ENCODE data around the gene FAM168A. TPM values are rescaled to one million over a fixed set of nuclear protein-coding genes. Genes with fewer than 3 reads are reported as not detected.

Gene FAM168A
- total and polyA plus RNA-seq, 4 donors = 4.8 to 14.6 (median 9.1) TPM

DNA sequence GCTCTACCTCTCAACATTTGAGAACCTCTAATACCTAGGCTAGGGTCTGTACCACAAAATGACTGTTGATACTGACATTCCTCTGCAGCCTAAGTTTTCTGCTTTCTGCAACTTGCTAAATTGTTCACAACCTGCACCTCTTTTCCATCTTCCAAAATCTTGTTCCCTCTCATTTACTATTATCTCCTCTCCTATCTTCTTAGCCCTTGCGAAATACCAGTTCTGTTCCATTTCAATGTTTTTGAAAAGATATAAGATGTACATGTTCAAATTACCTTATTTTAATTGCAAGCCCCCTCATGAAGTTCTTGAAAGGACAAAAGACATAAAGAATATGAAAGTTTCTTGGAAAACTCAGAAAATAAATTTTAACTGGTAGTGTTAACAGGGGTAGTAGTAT, 72.3 kb downstream of the FAM168A start:
- DNase-seq (ENCODE audit: low spot score) = no peak
- Histone ChIP-seq H3K4me1 (ENCODE audit: control insufficient read depth in 4 of 4, insufficient read depth in 4 of 4, low read length in 3 of 4) (peaks cover 0 to 21% (median 10%) of the 10 kb centered on the region in 4 donors), H3K9me3 (ENCODE audit: control insufficient read depth in 4 of 4, low read length in 3 of 4) (no peaks in the 10 kb centered on the region), H3K27me3 (ENCODE audit: control insufficient read depth in 4 of 4, insufficient read depth in 4 of 4, low read length in 3 of 4) (no peaks in the 10 kb centered on the region), H3K4me3 (ENCODE audit: low read depth in 1 of 3, low read length in 3 of 3) (no peak overlapping the region), H3K27ac (ENCODE audit: low read depth in 1 of 2, low read length in 2 of 2) (no peak overlapping the region), H3K36me3 (ENCODE audit: control insufficient read depth in 4 of 4, insufficient read depth in 3 of 4, low read depth in 1 of 4, low read length in 3 of 4) (no peaks in the 10 kb centered on the region), H3K9ac (ENCODE audit: low read depth in 1 of 2, low read length in 2 of 2) (no peak overlapping the region)
- WGBS = 99% methylated on average over 1 of the region's 1 CpG
- TF ChIP-seq, protein P1, sequence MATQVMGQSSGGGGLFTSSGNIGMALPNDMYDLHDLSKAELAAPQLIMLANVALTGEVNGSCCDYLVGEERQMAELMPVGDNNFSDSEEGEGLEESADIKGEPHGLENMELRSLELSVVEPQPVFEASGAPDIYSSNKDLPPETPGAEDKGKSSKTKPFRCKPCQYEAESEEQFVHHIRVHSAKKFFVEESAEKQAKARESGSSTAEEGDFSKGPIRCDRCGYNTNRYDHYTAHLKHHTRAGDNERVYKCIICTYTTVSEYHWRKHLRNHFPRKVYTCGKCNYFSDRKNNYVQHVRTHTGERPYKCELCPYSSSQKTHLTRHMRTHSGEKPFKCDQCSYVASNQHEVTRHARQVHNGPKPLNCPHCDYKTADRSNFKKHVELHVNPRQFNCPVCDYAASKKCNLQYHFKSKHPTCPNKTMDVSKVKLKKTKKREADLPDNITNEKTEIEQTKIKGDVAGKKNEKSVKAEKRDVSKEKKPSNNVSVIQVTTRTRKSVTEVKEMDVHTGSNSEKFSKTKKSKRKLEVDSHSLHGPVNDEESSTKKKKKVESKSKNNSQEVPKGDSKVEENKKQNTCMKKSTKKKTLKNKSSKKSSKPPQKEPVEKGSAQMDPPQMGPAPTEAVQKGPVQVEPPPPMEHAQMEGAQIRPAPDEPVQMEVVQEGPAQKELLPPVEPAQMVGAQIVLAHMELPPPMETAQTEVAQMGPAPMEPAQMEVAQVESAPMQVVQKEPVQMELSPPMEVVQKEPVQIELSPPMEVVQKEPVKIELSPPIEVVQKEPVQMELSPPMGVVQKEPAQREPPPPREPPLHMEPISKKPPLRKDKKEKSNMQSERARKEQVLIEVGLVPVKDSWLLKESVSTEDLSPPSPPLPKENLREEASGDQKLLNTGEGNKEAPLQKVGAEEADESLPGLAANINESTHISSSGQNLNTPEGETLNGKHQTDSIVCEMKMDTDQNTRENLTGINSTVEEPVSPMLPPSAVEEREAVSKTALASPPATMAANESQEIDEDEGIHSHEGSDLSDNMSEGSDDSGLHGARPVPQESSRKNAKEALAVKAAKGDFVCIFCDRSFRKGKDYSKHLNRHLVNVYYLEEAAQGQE (IDR thresholded peaks at IDR 0.05) = no peak
- TF ChIP-seq JUND (IDR thresholded peaks at IDR 0.05) (no peak), EGR1 (IDR thresholded peaks at IDR 0.05; ENCODE audit: low read depth in 2 of 2) (no peak), RAD21 (IDR thresholded peaks at IDR 0.05) (no peak), YY1 (IDR thresholded peaks at IDR 0.05) (no peak), GABPA (IDR thresholded peaks at IDR 0.05 in 1 of 2, conservative IDR thresholded peaks at IDR 0.05 in 1 of 2) (no peak)
- TF ChIP-seq, protein P2, sequence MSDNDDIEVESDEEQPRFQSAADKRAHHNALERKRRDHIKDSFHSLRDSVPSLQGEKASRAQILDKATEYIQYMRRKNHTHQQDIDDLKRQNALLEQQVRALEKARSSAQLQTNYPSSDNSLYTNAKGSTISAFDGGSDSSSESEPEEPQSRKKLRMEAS (IDR thresholded peaks at IDR 0.05) = no peak
- TF ChIP-seq, protein P3, sequence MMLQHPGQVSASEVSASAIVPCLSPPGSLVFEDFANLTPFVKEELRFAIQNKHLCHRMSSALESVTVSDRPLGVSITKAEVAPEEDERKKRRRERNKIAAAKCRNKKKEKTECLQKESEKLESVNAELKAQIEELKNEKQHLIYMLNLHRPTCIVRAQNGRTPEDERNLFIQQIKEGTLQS (IDR thresholded peaks at IDR 0.05) = no peak

DNA sequence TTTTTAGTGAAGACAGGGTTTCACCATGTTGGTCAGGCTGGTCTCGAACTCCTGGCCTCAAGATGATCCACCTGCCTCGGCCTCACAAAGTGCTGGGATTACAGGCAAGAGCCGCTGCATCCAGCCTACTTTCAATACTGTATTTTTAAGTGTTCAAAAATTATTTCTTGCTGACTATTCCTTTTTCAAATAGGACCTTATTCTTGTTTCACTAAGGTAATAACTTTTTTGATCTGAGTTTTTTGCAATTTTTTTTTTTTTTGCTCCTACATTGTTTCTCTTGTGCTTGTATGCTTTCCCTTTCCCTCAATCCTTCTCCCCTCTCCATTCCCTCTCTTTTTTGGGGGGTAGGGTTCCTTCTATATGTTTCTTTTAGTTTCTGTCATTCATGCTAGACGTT, 73.1 kb downstream of the FAM168A start:
- Histone ChIP-seq H3K4me3 (ENCODE audit: low read depth in 1 of 3, low read length in 3 of 3) (no peak overlapping the region), H3K9me3 (ENCODE audit: control insufficient read depth in 4 of 4, low read length in 3 of 4) (no peaks in the 10 kb centered on the region), H3K27me3 (ENCODE audit: control insufficient read depth in 4 of 4, insufficient read depth in 4 of 4, low read length in 3 of 4) (no peaks in the 10 kb centered on the region), H3K36me3 (ENCODE audit: control insufficient read depth in 4 of 4, insufficient read depth in 3 of 4, low read depth in 1 of 4, low read length in 3 of 4) (no peaks in the 10 kb centered on the region), H3K9ac (ENCODE audit: low read depth in 1 of 2, low read length in 2 of 2) (no peak overlapping the region), H3K27ac (ENCODE audit: low read depth in 1 of 2, low read length in 2 of 2) (no peak overlapping the region), H3K4me1 (ENCODE audit: control insufficient read depth in 4 of 4, insufficient read depth in 4 of 4, low read length in 3 of 4) (peaks cover 0 to 15% (median 8%) of the 10 kb centered on the region in 4 donors)
- 97% methylated on average over 4 of the region's 4 CpGs for WGBS
- no peak for TF ChIP-seq FOXA2 (IDR thresholded peaks at IDR 0.05)
- no peak for TF ChIP-seq EGR1 (IDR thresholded peaks at IDR 0.05; ENCODE audit: low read depth in 2 of 2)
- no peak for TF ChIP-seq RAD21 (IDR thresholded peaks at IDR 0.05)
- TF ChIP-seq, protein P4, sequence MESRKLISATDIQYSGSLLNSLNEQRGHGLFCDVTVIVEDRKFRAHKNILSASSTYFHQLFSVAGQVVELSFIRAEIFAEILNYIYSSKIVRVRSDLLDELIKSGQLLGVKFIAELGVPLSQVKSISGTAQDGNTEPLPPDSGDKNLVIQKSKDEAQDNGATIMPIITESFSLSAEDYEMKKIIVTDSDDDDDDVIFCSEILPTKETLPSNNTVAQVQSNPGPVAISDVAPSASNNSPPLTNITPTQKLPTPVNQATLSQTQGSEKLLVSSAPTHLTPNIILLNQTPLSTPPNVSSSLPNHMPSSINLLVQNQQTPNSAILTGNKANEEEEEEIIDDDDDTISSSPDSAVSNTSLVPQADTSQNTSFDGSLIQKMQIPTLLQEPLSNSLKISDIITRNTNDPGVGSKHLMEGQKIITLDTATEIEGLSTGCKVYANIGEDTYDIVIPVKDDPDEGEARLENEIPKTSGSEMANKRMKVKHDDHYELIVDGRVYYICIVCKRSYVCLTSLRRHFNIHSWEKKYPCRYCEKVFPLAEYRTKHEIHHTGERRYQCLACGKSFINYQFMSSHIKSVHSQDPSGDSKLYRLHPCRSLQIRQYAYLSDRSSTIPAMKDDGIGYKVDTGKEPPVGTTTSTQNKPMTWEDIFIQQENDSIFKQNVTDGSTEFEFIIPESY (IDR thresholded peaks at IDR 0.05) = no peak
- TF ChIP-seq, protein P2 (IDR thresholded peaks at IDR 0.05) = no peak
- no peak for TF ChIP-seq SP1 (IDR thresholded peaks at IDR 0.05)
- no peak for TF ChIP-seq TAF1 (conservative IDR thresholded peaks at IDR 0.05)
- TF ChIP-seq NR2F2 (IDR thresholded peaks at IDR 0.05) = no peak
- no peak for TF ChIP-seq RXRA (IDR thresholded peaks at IDR 0.05)
- DNase-seq (ENCODE audit: low spot score) = no peak

Measured in liver (tissue), 9 donors.